D341Med (cell line): ENCODE data around the gene TMX4.
"Not testable (repeated sequence)": the region's sequence is repeated elsewhere in the genome, so short reads cannot be mapped to it uniquely, and the experiment has no call there.

Experiments
- DNase-seq: peaks from one replicate; pipeline ENCODE4 v3.0.0; 2012; ENCODE audit warnings: low spot score

Gene TMX4

DNA sequence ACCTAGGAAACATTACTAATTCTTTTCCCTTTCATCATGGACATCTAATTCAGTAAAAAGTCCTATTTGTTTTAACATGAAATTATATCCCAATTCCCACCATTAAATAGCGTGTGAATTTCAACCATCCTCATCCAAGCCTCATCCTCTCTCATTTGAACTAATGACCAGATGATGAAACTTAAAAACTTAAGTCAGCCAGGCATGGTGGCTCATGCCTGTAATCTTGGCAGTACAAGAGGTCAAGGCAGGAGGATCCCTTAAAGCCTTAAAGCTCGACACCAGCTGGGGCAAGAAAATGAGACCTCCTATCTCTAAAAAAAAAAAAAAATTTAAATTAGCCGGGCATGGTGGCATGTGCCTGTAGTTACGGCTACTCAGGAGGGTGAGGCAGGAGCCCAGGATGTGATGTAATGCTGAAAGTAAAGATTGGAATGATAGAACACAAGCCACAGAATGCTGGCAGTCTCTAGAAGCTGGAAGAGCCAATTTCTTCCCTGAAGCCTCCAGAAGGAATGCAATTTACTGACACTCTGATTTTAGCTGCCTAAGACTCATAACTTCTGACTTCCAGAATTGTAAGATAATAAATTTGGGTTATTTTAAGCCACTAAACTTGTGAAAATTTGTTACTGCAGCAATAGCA, 52.2 kb downstream of the TMX4 start:
- DNase-seq = no peak

DNA sequence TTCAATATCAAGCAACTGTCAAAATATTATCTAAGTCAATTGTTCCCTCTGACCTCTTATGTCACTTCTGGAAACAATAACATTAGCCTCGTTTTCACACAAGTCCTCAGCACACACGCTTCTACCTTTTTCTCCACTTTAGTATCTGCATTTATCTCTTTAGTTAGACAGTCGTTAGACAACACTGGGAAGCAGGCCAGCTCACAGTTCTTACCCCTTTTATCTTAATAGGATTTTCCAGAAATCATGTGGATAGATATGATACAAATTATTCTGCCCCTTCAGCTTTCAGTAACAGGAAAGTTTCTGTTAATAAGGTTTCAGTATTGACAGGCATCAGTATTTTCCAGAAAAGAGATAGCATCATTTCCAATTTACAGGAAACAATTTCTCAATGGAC, 53.4 kb downstream of the TMX4 start:
- DNase-seq = no peak

DNA sequence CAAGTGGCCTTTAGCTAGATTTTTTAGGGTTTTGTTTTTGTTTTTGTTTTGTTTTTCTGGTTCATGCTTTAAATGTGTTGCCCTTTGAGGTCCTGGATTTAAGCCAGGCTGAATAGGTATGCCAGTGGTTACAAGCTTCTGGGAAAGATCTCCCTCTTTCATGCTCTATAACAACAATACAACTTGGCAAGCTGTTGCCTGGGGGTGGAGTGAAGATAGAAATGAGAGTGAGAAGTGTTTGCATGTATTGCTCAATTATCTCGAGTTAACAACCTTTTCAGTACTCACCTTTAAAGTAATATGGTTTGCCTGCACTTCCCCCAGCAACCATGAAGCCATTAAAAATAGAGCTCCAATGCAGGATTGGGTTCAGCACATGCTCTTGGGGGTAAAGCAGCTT, 60.1 kb downstream of the TMX4 start:
- DNase-seq = no peak

DNA sequence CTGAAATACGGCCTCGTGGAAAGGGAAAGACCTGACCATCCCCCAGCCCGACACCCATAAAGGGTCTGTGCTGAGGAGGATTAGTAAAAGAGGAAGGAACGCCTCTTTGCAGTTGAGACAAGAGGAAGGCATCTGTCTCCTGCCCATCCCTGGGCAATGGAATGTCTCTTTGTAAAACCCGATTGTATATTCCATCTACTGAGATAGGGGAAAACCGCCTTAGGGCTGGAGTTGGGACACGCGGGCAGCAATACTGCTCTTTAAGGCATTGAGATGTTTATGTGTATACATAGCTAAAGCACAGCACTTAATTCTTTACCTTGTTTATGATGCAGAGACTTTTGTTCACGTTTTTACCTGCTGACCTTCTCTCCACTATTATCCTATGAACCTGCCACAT, 63.0 kb downstream of the TMX4 start:
- DNase-seq = not testable (repeated sequence)

DNA sequence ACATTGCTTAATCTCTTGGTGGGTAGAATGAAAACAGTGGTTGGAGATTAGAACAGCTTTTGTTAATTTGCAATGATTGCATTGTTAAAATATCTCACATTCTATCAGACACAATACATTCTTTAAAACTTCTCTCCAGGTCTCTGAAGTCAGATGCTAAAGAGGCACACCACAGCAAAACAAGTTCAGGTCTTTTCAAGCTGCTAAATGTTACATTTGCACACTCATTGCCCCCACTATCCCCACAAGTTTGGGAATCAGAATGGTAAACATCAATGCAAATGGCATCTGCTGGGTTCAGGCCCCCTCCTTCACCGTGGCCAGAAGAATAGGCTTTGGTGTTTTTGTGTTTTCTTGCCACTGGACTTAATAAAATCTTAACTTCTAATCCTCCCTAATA, 69.2 kb downstream of the TMX4 start:
- no peak for DNase-seq

DNA sequence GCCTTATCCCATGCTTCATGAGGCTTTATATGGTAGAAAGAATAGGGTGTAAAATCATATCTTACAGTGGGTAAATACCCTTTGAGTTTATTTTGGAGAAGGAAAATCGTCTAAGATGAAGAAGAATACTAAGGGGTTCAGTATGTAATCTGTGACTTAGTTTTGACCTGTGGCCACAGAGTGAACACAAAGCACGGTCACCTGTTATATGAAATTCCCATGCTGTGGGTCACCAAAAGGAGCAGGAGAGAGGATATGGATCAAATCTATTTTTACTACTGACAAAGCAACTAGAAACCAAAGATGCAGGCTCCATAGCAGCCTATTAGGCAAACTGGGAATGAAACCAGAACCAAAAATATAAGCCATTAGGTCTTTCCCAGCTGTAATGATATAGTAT, 75.7 kb downstream of the TMX4 start:
- no peak for DNase-seq

DNA sequence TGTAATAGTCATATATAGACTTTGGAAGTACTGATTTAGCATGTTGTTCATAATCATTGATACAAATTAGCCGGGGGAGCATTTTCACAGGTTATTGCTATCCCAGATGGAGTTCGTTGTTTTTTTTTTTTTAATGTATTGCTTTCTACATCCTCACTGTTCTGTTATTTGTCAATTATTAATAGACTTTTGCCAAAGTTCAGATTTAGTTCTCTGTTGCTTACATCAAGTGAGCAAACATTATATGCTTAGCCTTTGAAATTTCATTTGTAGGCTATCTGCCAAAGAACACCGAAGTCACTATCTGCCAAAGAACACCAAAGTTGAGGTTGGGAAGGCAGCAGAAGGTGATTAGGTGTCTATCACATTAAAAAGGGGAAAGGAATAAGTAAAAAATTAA, 79.2 kb downstream of the TMX4 start, which contains the start of gene HAO1:
HAO1 (minus strand) TSS at position 118 of the 400 bp plus-strand sequence; CDS start at position 82, 36 bp downstream.
- DNase-seq = no peak

DNA sequence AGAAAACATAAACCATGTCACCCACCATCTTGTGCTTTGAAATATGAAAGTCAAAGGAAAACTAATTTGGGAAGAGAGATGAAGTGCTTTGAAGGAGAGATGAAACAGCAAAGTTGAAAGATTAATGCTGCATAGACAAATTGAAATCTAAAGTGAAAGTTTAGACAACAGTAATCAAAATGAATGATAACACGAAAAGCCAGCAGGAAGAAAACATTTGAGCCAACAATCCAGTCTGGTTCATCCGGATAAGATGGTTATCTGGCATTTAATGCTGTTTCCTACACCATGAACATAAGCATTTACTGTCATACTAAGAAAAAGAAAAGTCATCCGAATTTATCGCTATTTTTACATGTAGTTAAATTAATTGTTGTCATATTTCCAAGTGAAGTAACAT, 79.9 kb downstream of the TMX4 start:
- DNase-seq = no peak

DNA sequence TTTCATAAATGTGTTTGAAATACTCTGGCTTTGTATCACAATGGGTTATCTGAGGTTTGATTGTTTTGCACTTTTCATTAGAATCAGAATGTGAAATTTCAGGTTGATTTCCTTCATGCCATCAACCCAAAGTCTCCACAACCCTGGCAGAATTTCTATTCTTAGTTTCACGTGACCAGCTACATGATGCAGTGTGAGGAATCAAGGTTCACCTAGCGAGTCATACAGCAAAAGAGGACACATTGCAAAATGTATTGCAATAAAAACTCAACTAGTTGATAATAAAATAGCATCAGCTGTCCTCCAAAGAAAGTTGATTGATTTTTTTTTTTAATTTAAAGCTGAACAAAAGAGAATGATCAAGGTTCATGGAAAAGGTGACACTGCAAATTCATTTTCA, 81.5 kb downstream of the TMX4 start:
- no peak for DNase-seq

DNA sequence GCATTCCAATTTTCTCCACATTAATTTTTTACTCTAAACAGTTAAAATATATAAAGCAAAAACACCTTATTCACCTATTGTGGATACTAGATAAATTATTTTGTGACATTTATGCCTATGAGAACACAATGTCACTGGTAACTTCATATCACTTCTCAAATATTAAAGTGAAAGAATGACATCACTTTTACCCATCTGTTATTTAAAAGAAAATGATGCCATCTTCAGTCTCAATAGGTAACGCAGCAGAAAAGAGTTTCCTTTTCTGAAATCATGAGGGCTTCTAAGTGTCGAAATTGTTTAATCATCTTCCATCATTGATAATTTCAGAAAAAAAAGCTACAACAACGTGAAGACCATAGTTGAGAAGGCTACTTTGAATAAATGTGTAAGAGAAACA, 82.2 kb downstream of the TMX4 start:
- no peak for DNase-seq

DNA sequence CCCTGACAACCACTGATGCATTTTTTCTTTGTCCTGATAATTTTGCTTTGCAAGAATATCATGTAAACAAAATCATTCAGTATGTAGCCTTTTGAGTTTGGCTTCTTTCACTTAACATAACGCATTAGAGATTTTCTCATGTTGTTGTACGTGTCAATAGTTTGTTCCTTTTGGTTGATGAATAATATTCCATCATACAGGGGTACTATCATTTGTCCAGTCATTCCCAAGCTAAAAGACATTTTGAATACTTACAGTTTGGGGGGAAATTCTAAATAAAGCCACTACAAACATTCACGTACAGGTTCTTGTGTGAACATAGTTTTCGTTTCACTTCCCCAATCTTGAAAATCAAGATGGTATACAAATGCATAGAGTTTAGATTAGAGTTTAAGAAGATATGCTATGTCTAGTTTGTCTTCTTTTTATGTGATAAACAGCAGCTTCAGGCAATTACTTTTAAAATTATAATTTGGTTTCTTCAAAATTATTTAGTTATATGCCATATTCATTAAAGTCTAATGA, 84.5 kb downstream of the TMX4 start:
- DNase-seq = no peak

DNA sequence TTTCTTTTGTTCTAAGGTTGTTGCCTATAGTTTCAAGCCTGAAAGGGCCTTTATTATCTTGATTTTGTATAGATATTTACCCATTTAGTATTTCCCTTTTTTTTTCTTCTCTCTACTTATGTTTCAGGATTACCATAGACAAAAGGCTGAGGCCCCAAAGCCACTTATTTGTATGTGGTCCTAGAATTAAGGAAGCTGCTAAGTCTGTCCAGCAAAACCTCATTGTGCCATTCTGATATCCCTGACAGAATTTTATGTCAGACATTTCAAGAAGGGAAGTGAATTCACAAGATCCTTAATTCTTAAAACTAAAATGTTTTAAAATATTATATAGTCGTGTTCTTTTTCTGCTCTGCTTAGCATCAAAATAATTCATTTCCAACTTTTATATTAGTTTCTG, 86.2 kb downstream of the TMX4 start:
- no peak for DNase-seq

DNA sequence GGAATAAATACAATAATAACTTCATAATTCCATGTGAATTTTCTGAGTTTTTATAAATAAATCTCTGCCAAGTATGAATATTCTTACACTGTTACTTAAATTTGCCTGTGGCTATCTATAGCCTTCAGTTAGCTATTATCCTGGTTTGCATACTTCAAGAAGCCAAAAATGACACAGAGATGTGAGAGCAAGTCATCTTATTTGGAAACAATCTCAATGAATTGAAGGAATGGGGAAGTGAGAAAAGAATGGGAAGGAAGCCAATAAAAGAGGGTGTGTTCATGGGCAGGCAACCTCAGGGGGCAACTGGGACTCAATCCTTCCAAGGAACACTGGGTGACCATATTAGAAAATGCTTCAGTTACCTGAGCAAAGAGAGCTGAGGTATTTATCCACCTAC, 89.2 kb downstream of the TMX4 start:
- DNase-seq = no peak
